GM12872 (cell line): ENCODE measurements around the gene PLD4.

Experiments used
- CTCF ChIP-seq: IDR thresholded peaks from 3 replicates; pipeline ENCODE4 v1.5.1; 2011; ENCODE audit warnings: low read depth, mild to moderate bottlenecking, low read length, moderate library complexity; ENCODE audit not compliant: insufficient read depth

The PLD4 gene

GRCh38 chr14:104968153-104968527 is 43.5 kb downstream of the PLD4 start:
- no peak for TF ChIP-seq CTCF

DNA sequence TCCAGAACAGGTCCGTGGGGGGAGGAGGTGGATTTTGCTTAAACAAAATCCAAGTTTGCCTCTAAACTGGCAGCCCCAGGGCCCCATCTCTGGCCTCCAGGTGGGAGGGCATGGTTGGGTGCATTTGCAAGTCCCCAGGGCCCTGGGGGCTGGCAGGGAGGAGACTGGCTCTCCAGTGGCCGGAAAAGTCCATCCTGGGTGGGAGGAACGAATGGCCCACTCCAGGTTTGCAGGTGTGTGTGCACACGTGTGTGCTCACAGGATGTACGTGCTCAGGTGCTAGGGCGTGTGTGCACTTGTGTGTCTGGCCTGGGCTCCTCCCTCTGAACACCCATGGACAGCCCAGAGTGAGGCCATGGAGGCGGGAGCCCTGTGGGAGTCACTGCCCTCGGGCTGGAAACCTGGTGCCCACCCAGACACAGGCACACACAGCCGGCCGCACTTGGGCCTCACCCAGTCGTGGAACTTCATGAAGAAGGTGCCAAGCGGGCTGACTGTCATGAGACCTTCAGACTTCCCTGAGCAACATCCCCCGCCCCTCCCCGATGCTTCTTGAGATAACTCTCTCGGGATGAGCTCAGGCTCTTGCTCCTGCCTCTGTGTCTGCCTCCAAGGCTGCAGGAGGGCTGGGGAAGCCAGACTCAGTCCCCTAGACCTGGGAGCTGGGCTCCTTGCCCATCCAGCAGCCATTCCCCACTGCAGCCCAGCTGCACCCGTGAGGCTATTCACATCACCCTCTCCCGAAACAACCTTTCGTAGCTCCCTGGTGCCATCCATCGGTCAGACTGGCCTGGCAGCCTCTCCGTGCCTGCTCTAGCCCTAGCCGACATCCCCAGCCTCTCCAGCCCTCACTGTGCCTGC is 44.1 kb downstream of the PLD4 start:
- no peak for TF ChIP-seq CTCF

DNA sequence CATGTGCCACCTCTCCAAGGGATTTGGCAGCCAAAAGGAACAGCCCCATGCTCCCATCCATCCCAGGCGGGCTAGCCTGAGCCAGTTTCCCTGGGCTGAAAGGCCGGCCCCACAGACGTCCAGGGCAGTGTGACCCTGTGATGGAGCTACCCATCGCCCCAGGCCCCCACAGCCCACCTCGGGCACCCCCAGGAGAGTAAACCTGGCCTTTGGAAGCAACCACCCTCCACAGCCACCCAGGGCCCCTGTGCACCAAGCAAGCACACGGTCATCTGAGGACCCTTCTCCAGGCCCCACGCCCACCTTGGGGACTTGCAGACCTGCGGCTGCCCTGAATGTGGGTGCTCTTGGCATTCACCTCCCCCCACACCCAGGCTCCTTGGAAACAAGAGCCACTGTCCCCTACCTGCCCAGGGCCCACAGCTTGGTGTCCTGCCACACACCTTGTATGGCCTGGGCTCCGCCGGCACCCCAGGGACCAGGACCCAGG is 45.1 kb downstream of the PLD4 start:
- no peak for TF ChIP-seq CTCF

DNA sequence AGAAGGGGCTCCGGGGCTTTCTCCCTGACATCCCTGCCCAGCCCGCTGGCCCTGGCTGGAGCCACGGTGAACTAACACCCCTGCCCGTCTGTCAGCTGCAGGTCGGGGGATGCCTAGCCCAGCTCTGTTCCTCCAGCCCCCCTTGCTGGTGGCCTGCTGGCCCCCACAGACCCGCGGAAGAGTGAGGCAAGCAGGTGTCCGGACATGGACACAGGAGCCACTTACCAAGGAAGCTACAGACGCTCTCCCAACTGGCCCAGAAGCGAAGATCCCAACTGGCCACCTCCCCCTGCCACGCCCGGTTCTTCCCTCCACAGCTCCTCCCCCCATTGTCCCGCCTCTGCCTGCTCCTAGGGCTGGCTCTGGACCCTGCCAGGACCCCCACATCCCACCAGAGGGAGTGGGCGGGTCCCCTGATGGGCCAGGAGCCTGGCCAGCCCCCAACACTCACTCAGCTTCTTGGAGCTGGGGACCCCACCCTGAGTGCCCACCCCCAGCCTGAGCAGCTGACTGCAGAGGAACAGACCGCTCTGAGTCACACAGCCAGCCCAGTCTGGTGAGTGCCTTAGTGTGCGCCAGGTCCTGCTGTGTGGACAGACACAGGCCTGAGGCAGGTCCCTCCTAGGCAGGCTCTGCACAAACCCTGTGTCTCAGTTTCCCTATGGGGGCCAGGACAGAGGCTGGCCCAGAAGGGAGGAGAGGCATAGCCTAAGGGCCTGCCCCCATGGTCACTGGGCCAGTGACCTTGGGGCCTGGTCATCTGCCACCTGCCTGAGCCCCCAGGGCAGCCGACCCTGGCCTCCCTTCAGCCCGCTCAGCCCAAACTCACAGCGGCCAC is 45.8 kb downstream of the PLD4 start:
- TF ChIP-seq CTCF, result no peak

GRCh38 chr14:104971447-104972240 is 47.0 kb downstream of the PLD4 start:
- no peak for TF ChIP-seq CTCF

DNA sequence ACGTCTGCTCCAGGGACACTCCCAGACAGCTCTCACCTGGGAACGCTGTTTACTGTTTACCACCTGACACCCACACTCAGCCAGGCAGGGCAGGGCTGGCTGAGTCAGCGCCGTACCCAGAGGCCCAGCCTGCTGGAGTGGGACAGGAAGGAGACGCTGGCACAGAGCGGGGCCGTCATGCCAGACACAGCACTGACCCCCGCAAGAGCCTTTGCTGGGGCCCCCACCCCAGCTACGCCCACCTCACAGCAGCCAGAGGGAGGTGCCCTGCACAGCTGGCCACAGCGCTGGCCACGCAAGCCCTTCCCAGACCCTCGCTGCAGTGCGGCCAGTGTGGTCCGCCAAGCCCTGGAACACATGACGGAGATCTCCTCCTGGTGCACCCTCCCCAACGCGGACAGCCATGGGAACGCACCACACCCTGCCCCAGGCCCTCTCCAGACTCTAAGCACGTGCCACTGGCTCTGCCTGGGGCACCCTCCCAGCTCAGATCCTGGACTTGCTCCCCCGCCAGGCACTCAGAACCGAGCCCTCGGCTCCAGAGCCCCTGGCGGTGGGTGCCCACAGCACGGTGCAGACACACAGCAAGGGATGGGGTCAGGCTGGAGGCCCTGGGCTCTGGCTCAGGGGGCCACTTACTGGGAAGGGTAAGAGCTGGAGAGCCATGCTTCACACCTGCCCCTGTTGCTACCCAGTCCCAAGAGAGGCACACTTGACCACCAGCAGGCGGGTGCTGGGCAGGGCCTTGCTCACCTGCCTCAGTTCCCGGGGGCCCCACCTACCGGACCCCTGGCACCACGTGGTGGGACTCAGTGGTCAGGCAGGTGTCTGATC is 47.8 kb downstream of the PLD4 start:
- no peak for TF ChIP-seq CTCF
